GM18907 (cell line): ENCODE results near the gene CUL4A.
"Not testable (repeated sequence)": the region's sequence is repeated elsewhere in the genome, so short reads cannot be mapped to it uniquely, and the experiment has no call there.

ENCODE experiments used
- ATAC-seq: cut with Tn5 transposase; IDR thresholded peaks from one replicate; pipeline ENCODE4 v1.9.1; 2021; ENCODE audit warnings: mild to moderate bottlenecking, moderate library complexity; ENCODE audit not compliant: unreplicated experiment

The CUL4A gene

GRCh38 chr13:113233101-113233500 lies 23.7 kb downstream of the CUL4A start:
- ATAC-seq, result no peak

GRCh38 chr13:113238536-113238935 lies 29.1 kb downstream of the CUL4A start:
- no peak for ATAC-seq

GRCh38 chr13:113239357-113239756 lies 29.9 kb downstream of the CUL4A start:
- no peak for ATAC-seq

GRCh38 chr13:113239986-113240385 lies 30.6 kb downstream of the CUL4A start:
- no peak for ATAC-seq

GRCh38 chr13:113241623-113242022 lies 32.2 kb downstream of the CUL4A start:
- ATAC-seq, result not testable (repeated sequence)

- no peak for ATAC-seq
Measured at GRCh38 chr13:113243847-113244246, 34.4 kb downstream of the CUL4A start.

GRCh38 chr13:113245849-113246796 lies 36.7 kb downstream of the CUL4A start:
- ATAC-seq, result no peak

- ATAC-seq, result no peak
Measured at GRCh38 chr13:113252516-113253095, 43.2 kb downstream of the CUL4A start.

GRCh38 chr13:113257908-113258307 lies 48.5 kb downstream of the CUL4A start:
- ATAC-seq, result not testable (repeated sequence)

GRCh38 chr13:113258321-113259054 lies 49.1 kb downstream of the CUL4A start:
- no peak for ATAC-seq

- ATAC-seq, result no peak
Measured at GRCh38 chr13:113260996-113261395, 51.6 kb downstream of the CUL4A start.

GRCh38 chr13:113263016-113263415 lies 53.6 kb downstream of the CUL4A start:
- ATAC-seq, result not testable (repeated sequence)

GRCh38 chr13:113267642-113268405 lies 58.4 kb downstream of the CUL4A start:
- no peak for ATAC-seq

GRCh38 chr13:113272031-113272430 lies 62.6 kb downstream of the CUL4A start:
- ATAC-seq, result no peak

- no peak for ATAC-seq
Measured at GRCh38 chr13:113272701-113273181, 63.3 kb downstream of the CUL4A start.

GRCh38 chr13:113273321-113273720 lies 63.9 kb downstream of the CUL4A start:
- no peak for ATAC-seq

- no peak for ATAC-seq
Measured at GRCh38 chr13:113273851-113274590, 64.6 kb downstream of the CUL4A start.

GRCh38 chr13:113274721-113275120 lies 65.3 kb downstream of the CUL4A start:
- no peak for ATAC-seq

GRCh38 chr13:113275387-113275786 lies 66.0 kb downstream of the CUL4A start:
- no peak for ATAC-seq

- ATAC-seq, result no peak
Measured at GRCh38 chr13:113280126-113280525, 70.7 kb downstream of the CUL4A start.
